ENCODE data around the gene JARID2. TPM values are rescaled to one million over a fixed set of nuclear protein-coding genes. Genes with fewer than 3 reads are reported as not detected.

JARID2 gene
- total and polyA plus RNA-seq, 3 experiments from 2014 or later: 12.0 to 25.5 (median 25.0) TPM

- H3K27ac Mint-ChIP-seq: peak overlapping the region; percentile 11 to 85 (median 54)
- H3K4me1 Mint-ChIP-seq: peaks cover 74 to 90% (median 86%) of the 10 kb centered on the region in 3 donors
- H3K9me3 Mint-ChIP-seq: no peaks in the 10 kb centered on the region
These were observed 94.3 kb downstream of the JARID2 start for GRCh38 chr6:15340105-15340601.

GRCh38 chr6:15340775-15341174 is 94.9 kb downstream of the JARID2 start:
- Histone ChIP-seq H3K9me3 (ENCODE audit: low read length) (no peaks in the 10 kb centered on the region), H3K36me3 (ENCODE audit: insufficient read depth, low read length) (no peaks in the 10 kb centered on the region), H3K27ac (ENCODE audit: low read depth, low read length) (no peak overlapping the region), H3K4me1 (ENCODE audit: insufficient read depth, low read length) (peaks cover 57% of the 10 kb centered on the region), H3K4me3 (ENCODE audit: low read length) (no peak overlapping the region), H3K27me3 (ENCODE audit: insufficient read depth, low read length, poor library complexity, severe bottlenecking) (no peaks in the 10 kb centered on the region)
- H3K4me3 Mint-ChIP-seq: peak overlapping the region in 6 of 7 donors; percentile 23 to 64 (median 58)
- H3K27me3 Mint-ChIP-seq: no peaks in the 10 kb centered on the region
- peak overlapping the region; percentile 3 to 85 (median 54) for H3K27ac Mint-ChIP-seq
- no peaks in the 10 kb centered on the region for H3K36me3 Mint-ChIP-seq
- no peak for DNase-seq
- H3K9me3 Mint-ChIP-seq: no peaks in the 10 kb centered on the region
- H3K4me1 Mint-ChIP-seq: peaks cover 72 to 90% (median 86%) of the 10 kb centered on the region in 3 donors
- ChIA-PET CTCF (no interaction called here), POLR2A (no interaction called here)

More at GRCh38 chr6:15340105-15340601, 94.3 kb downstream of the JARID2 start:
- no peaks in the 10 kb centered on the region for H3K27me3 ChIP-seq (ENCODE audit: insufficient read depth, low read length, poor library complexity, severe bottlenecking)
- ChIA-PET CTCF (no interaction called here), POLR2A (no interaction called here)
- no peaks in the 10 kb centered on the region for H3K27me3 Mint-ChIP-seq
- no peaks in the 10 kb centered on the region for H3K9me3 ChIP-seq (ENCODE audit: low read length)
- no peaks in the 10 kb centered on the region for H3K36me3 ChIP-seq (ENCODE audit: insufficient read depth, low read length)
- no peaks in the 10 kb centered on the region for H3K36me3 Mint-ChIP-seq
- peak overlapping the region in 6 of 7 donors; percentile 23 to 64 (median 58) for H3K4me3 Mint-ChIP-seq
- H3K4me3 ChIP-seq (ENCODE audit: low read length): no peak overlapping the region
- no peak for DNase-seq
- H3K4me1 ChIP-seq (ENCODE audit: insufficient read depth, low read length): peaks cover 59% of the 10 kb centered on the region
- H3K27ac ChIP-seq (ENCODE audit: low read depth, low read length): no peak overlapping the region

GRCh38 chr6:15341311-15342001 is 95.6 kb downstream of the JARID2 start:
- H3K4me3 Mint-ChIP-seq: peak overlapping the region in 5 of 7 donors; percentile 44 to 64 (median 57)
- no peak overlapping the region for H3K4me3 ChIP-seq (ENCODE audit: low read length)

GRCh38 chr6:15342114-15342513 is 96.2 kb downstream of the JARID2 start:
- H3K4me3 ChIP-seq (ENCODE audit: low read length): no peak overlapping the region
- ChIA-PET POLR2A (no interaction called here), CTCF (no interaction called here)
- H3K27me3 ChIP-seq (ENCODE audit: insufficient read depth, low read length, poor library complexity, severe bottlenecking): no peaks in the 10 kb centered on the region
- no peaks in the 10 kb centered on the region for H3K36me3 ChIP-seq (ENCODE audit: insufficient read depth, low read length)
- Mint-ChIP-seq H3K36me3 (no peaks in the 10 kb centered on the region), H3K4me3 (peak overlapping the region in 6 of 7 donors; percentile 8 to 70 (median 28)), H3K27me3 (no peaks in the 10 kb centered on the region), H3K27ac (peak overlapping the region in 6 of 8 donors; percentile 10 to 80 (median 62)), H3K9me3 (no peaks in the 10 kb centered on the region), H3K4me1 (peaks cover 75 to 89% (median 86%) of the 10 kb centered on the region in 3 donors)
- H3K9me3 ChIP-seq (ENCODE audit: low read length): no peaks in the 10 kb centered on the region
- no peak for DNase-seq
- H3K4me1 ChIP-seq (ENCODE audit: insufficient read depth, low read length): peaks cover 66% of the 10 kb centered on the region
- no peak overlapping the region for H3K27ac ChIP-seq (ENCODE audit: low read depth, low read length)

More at GRCh38 chr6:15341311-15342001, 95.6 kb downstream of the JARID2 start:
- Histone ChIP-seq H3K9me3 (ENCODE audit: low read length) (no peaks in the 10 kb centered on the region), H3K27ac (ENCODE audit: low read depth, low read length) (no peak overlapping the region), H3K27me3 (ENCODE audit: insufficient read depth, low read length, poor library complexity, severe bottlenecking) (no peaks in the 10 kb centered on the region), H3K4me1 (ENCODE audit: insufficient read depth, low read length) (peaks cover 64% of the 10 kb centered on the region), H3K36me3 (ENCODE audit: insufficient read depth, low read length) (no peaks in the 10 kb centered on the region)
- H3K27ac Mint-ChIP-seq: peak overlapping the region in 6 of 8 donors; percentile 11 to 85 (median 66)
- no peaks in the 10 kb centered on the region for H3K9me3 Mint-ChIP-seq
- POLR2A ChIA-PET: no interaction called here
- CTCF ChIA-PET: no interaction called here
- DNase-seq: no peak
- H3K27me3 Mint-ChIP-seq: no peaks in the 10 kb centered on the region
- H3K36me3 Mint-ChIP-seq: no peaks in the 10 kb centered on the region
- H3K4me1 Mint-ChIP-seq: peaks cover 75 to 91% (median 86%) of the 10 kb centered on the region in 3 donors

- Mint-ChIP-seq H3K27ac (peak overlapping the region in 2 of 8 donors; percentile 13 to 61), H3K4me1 (peaks cover 72 to 84% (median 82%) of the 10 kb centered on the region in 3 donors), H3K9me3 (no peaks in the 10 kb centered on the region), H3K27me3 (no peaks in the 10 kb centered on the region), H3K36me3 (no peaks in the 10 kb centered on the region), H3K4me3 (peak overlapping the region in 1 of 7 donors; percentile 29)
- Histone ChIP-seq H3K27me3 (ENCODE audit: insufficient read depth, low read length, poor library complexity, severe bottlenecking) (no peaks in the 10 kb centered on the region), H3K27ac (ENCODE audit: low read depth, low read length) (no peak overlapping the region), H3K4me3 (ENCODE audit: low read length) (no peak overlapping the region), H3K9me3 (ENCODE audit: low read length) (no peaks in the 10 kb centered on the region), H3K4me1 (ENCODE audit: insufficient read depth, low read length) (peaks cover 66% of the 10 kb centered on the region), H3K36me3 (ENCODE audit: insufficient read depth, low read length) (no peaks in the 10 kb centered on the region)
- POLR2A ChIA-PET: interaction anchor here (0.7 kb wide), 1 partner anchor 136 kb away, joined by 5 read pairs; no protein-coding TSS in a partner anchor
- CTCF ChIA-PET: interaction anchor here (0.7 kb wide), 1 partner anchor 170 kb away, joined by 3 read pairs; no protein-coding TSS in a partner anchor
- no peak for DNase-seq
These were observed 97.8 kb downstream of the JARID2 start for GRCh38 chr6:15343490-15344191.

GRCh38 chr6:15344192-15344519 is 98.3 kb downstream of the JARID2 start:
- no peak for DNase-seq
- H3K4me1 ChIP-seq (ENCODE audit: insufficient read depth, low read length): peaks cover 70% of the 10 kb centered on the region
- no peaks in the 10 kb centered on the region for H3K9me3 ChIP-seq (ENCODE audit: low read length)
- no peak overlapping the region for H3K4me3 Mint-ChIP-seq
- H3K4me3 ChIP-seq (ENCODE audit: low read length): no peak overlapping the region
- no peaks in the 10 kb centered on the region for H3K36me3 Mint-ChIP-seq
- H3K27me3 Mint-ChIP-seq: no peaks in the 10 kb centered on the region
- POLR2A ChIA-PET: no interaction called here
- no peak overlapping the region for H3K27ac Mint-ChIP-seq
- H3K27ac ChIP-seq (ENCODE audit: low read depth, low read length): no peak overlapping the region
- CTCF ChIA-PET: no interaction called here
- H3K4me1 Mint-ChIP-seq: peaks cover 73 to 84% (median 83%) of the 10 kb centered on the region in 3 donors
- no peaks in the 10 kb centered on the region for H3K36me3 ChIP-seq (ENCODE audit: insufficient read depth, low read length)
- H3K27me3 ChIP-seq (ENCODE audit: insufficient read depth, low read length, poor library complexity, severe bottlenecking): no peaks in the 10 kb centered on the region
- H3K9me3 Mint-ChIP-seq: no peaks in the 10 kb centered on the region

- H3K4me3 ChIP-seq (ENCODE audit: low read length): no peak overlapping the region
- POLR2A ChIA-PET: no interaction called here
These were observed 99.0 kb downstream of the JARID2 start for GRCh38 chr6:15344831-15345230.

GRCh38 chr6:15346315-15346714 is 100.4 kb downstream of the JARID2 start:
- peaks cover 66 to 86% (median 83%) of the 10 kb centered on the region in 3 donors for H3K4me1 Mint-ChIP-seq
- H3K27ac Mint-ChIP-seq: peak overlapping the region in 1 of 8 donors; percentile 12

More at GRCh38 chr6:15344831-15345230, 99.0 kb downstream of the JARID2 start:
- Mint-ChIP-seq H3K27ac (no peak overlapping the region), H3K4me3 (no peak overlapping the region), H3K9me3 (no peaks in the 10 kb centered on the region), H3K4me1 (peaks cover 74 to 86% (median 83%) of the 10 kb centered on the region in 3 donors), H3K27me3 (no peaks in the 10 kb centered on the region), H3K36me3 (peaks cover 0 to 3% (median 2%) of the 10 kb centered on the region in 3 donors)
- Histone ChIP-seq H3K9me3 (ENCODE audit: low read length) (no peaks in the 10 kb centered on the region), H3K36me3 (ENCODE audit: insufficient read depth, low read length) (no peaks in the 10 kb centered on the region), H3K4me1 (ENCODE audit: insufficient read depth, low read length) (peaks cover 76% of the 10 kb centered on the region), H3K27ac (ENCODE audit: low read depth, low read length) (no peak overlapping the region), H3K27me3 (ENCODE audit: insufficient read depth, low read length, poor library complexity, severe bottlenecking) (no peaks in the 10 kb centered on the region)
- DNase-seq: no peak
- CTCF ChIA-PET: no interaction called here

More at GRCh38 chr6:15346315-15346714, 100.4 kb downstream of the JARID2 start:
- H3K4me3 ChIP-seq (ENCODE audit: low read length): no peak overlapping the region
- H3K4me1 ChIP-seq (ENCODE audit: insufficient read depth, low read length): peaks cover 65% of the 10 kb centered on the region
- H3K4me3 Mint-ChIP-seq: peak overlapping the region in 2 of 7 donors; percentile 13 to 40
- no peak overlapping the region for H3K27ac ChIP-seq (ENCODE audit: low read depth, low read length)
- CTCF ChIA-PET: interaction anchor here (1.1 kb wide), 1 partner anchor 75 kb away, joined by 3 read pairs; no protein-coding TSS in a partner anchor
- POLR2A ChIA-PET: interaction anchor here (0.7 kb wide), 1 partner anchor 20 kb away, joined by 5 read pairs; no protein-coding TSS in a partner anchor
- DNase-seq: peak in 1 of 5 donors; percentile 28
- no peaks in the 10 kb centered on the region for H3K9me3 ChIP-seq (ENCODE audit: low read length)
- no peaks in the 10 kb centered on the region for H3K36me3 ChIP-seq (ENCODE audit: insufficient read depth, low read length)
- no peaks in the 10 kb centered on the region for H3K27me3 Mint-ChIP-seq
- H3K27me3 ChIP-seq (ENCODE audit: insufficient read depth, low read length, poor library complexity, severe bottlenecking): no peaks in the 10 kb centered on the region
- H3K9me3 Mint-ChIP-seq: no peaks in the 10 kb centered on the region
- peaks cover 0 to 5% (median 4%) of the 10 kb centered on the region in 3 donors for H3K36me3 Mint-ChIP-seq
